GM23338 (cell line): ENCODE measurements around the gene UBE2A. TPM values are rescaled to one million over a fixed set of nuclear protein-coding genes. Genes with fewer than 3 reads are reported as not detected.

Experiments
- ATAC-seq: fragments of 200-7000 bp; cut with Tn5 transposase; 3 replicates; pipeline ENCODE4 v1.9.1; 2020
- DNase-seq: peaks from one replicate; pipeline ENCODE4 v3.0.0-alpha.2; 2015; ENCODE audit warnings: low spot score
- H2AFZ ChIP-seq: fragments of 200-600 bp; sonication (generic); 2 replicates; pipeline ENCODE4 v1.8.0; 2016; ENCODE audit warnings: antibody characterized with exemption, mild to moderate bottlenecking, moderate library complexity
- H3F3A ChIP-seq: fragments of 200-600 bp; sonication (generic); replicated peaks from 2 replicates; pipeline ENCODE4 v1.8.0; 2017; ENCODE audit warnings: antibody characterized with exemption, mixed run types, low read depth
- H3K27ac ChIP-seq: fragments of 200-600 bp; sonication (generic); 2 replicates; pipeline ENCODE4 v1.6.1; 2016; ENCODE audit warnings: low read depth
- H3K27me3 ChIP-seq: fragments of 200-600 bp; sonication (generic); 2 replicates; pipeline ENCODE4 v1.8.0; 2016; ENCODE audit warnings: mild to moderate bottlenecking, mixed run types, moderate library complexity; ENCODE audit not compliant: insufficient read depth
- H3K36me3 ChIP-seq: fragments of 200-600 bp; sonication (generic); 2 replicates; pipeline ENCODE4 v1.8.0; 2016; ENCODE audit warnings: mild to moderate bottlenecking; ENCODE audit not compliant: insufficient read depth
- H3K4me1 ChIP-seq: fragments of 200-600 bp; sonication (generic); 2 replicates; pipeline ENCODE4 v1.8.0; 2016; ENCODE audit warnings: mild to moderate bottlenecking, moderate library complexity; ENCODE audit not compliant: insufficient read depth
- H3K4me2 ChIP-seq: fragments of 200-600 bp; sonication (generic); 2 replicates; pipeline ENCODE4 v1.7.1; 2017; ENCODE audit warnings: mixed run types
- H3K4me3 ChIP-seq: fragments of 200-600 bp; sonication (generic); 2 replicates; pipeline ENCODE4 v1.6.1; 2016; ENCODE audit warnings: mixed run types
- H3K79me2 ChIP-seq: fragments of 200-600 bp; sonication (generic); replicated peaks from 2 replicates; pipeline ENCODE4 v1.8.0; 2017; ENCODE audit warnings: mild to moderate bottlenecking; ENCODE audit not compliant: insufficient read depth
- H3K9me2 ChIP-seq: fragments of 200-600 bp; sonication (generic); 2 replicates; pipeline ENCODE4 v1.8.0; 2017; ENCODE audit not compliant: insufficient read depth
- H4K20me1 ChIP-seq: fragments of 200-600 bp; sonication (generic); replicated peaks from 2 replicates; pipeline ENCODE4 v1.8.0; 2017; ENCODE audit warnings: mild to moderate bottlenecking; ENCODE audit not compliant: insufficient read depth
- H3K27ac Mint-ChIP-seq: 2 replicates; pipeline ENCODE4 v1.8.0; 2020; ENCODE audit warnings: inconsistent platforms, mild to moderate bottlenecking, moderate library complexity, mixed read lengths
- H3K27me3 Mint-ChIP-seq: 3 replicates; pipeline ENCODE4 v1.8.0; 2022; ENCODE audit warnings: low read depth, mild to moderate bottlenecking, moderate library complexity, mixed read lengths, inconsistent platforms; ENCODE audit not compliant: insufficient read depth, poor library complexity
- H3K36me3 Mint-ChIP-seq: 3 replicates; pipeline ENCODE4 v1.8.0; 2021; ENCODE audit warnings: low read depth, mild to moderate bottlenecking, inconsistent platforms, moderate library complexity, mixed read lengths
- H3K4me1 Mint-ChIP-seq: 3 replicates; pipeline ENCODE4 v1.8.0; 2020; ENCODE audit warnings: mild to moderate bottlenecking, inconsistent platforms, mixed read lengths
- H3K4me3 Mint-ChIP-seq: 3 replicates; pipeline ENCODE4 v1.8.0; 2021; ENCODE audit warnings: moderate library complexity, mild to moderate bottlenecking, inconsistent platforms, mixed read lengths
- H3K9me3 Mint-ChIP-seq: 3 replicates; pipeline ENCODE4 v1.8.0; 2020; ENCODE audit warnings: moderate library complexity, mild to moderate bottlenecking, inconsistent platforms, mixed read lengths
- CREB1 ChIP-seq: fragments of 250-450 bp; sonication (Bioruptor Pico); IDR thresholded peaks from 2 replicates; pipeline ENCODE4 v1.5.0; 2020; ENCODE audit warnings: low read depth, mild to moderate bottlenecking, moderate library complexity
- CTCF ChIP-seq, 2 experiments: fragments of 200-600 bp in 1 of 2; sonication (generic) in 1 of 2; conservative IDR thresholded peaks; 2 replicates each; pipeline versions ENCODE4 v1.5.1 to v1.6.1; 2016 to 2017; ENCODE audit warnings: antibody characterized with exemption in 2 of 2, low read depth in 2 of 2, mild to moderate bottlenecking in 2 of 2, moderate library complexity in 1 of 2
- EZH2 ChIP-seq: fragments of 200-600 bp; sonication (generic); IDR thresholded peaks from one replicate; pipeline ENCODE4 v1.8.0; 2017; ENCODE audit warnings: antibody characterized with exemption, mild to moderate bottlenecking, low read depth; ENCODE audit not compliant: unreplicated experiment
- EZH2phosphoT487 ChIP-seq: fragments of 200-600 bp; sonication (generic); IDR thresholded peaks from one replicate; pipeline ENCODE4 v1.8.1; 2018; ENCODE audit warnings: antibody characterized with exemption; ENCODE audit not compliant: unreplicated experiment
- JUNB ChIP-seq: IDR thresholded peaks from one replicate; pipeline ENCODE4 v1.6.1; 2016; ENCODE audit warnings: antibody characterized with exemption; ENCODE audit not compliant: unreplicated experiment
- POLR2AphosphoS5 ChIP-seq: IDR thresholded peaks from 2 replicates; pipeline ENCODE4 v1.6.1; 2016; ENCODE audit warnings: antibody characterized with exemption, low read depth
- REST ChIP-seq: IDR thresholded peaks from one replicate; pipeline ENCODE4 v1.6.1; 2018; ENCODE audit warnings: antibody characterized with exemption; ENCODE audit not compliant: unreplicated experiment
- ZNF114 ChIP-seq: fragments of 250-450 bp; sonication (Bioruptor Pico); IDR thresholded peaks from 2 replicates; pipeline ENCODE4 v1.5.0; 2020; ENCODE audit warnings: mild to moderate bottlenecking, moderate library complexity
- ZNF331 ChIP-seq: fragments of 250-450 bp; sonication (Bioruptor Pico); IDR thresholded peaks from 2 replicates; pipeline ENCODE4 v1.5.0; 2020; ENCODE audit warnings: low read depth, mild to moderate bottlenecking, moderate library complexity
- ZNF462 ChIP-seq: fragments of 250-450 bp; sonication (Bioruptor Pico); IDR thresholded peaks from 2 replicates; pipeline ENCODE4 v1.5.0; 2020; ENCODE audit warnings: mild to moderate bottlenecking, moderate library complexity
- polyA plus RNA-seq: library from polyadenylated mRNA; unstranded; fragments of >200 nt; fragmentation: Nextera tagmentation; extraction: Ambion mirVana; gene quantifications from 2 replicates; pipeline ENCODE4 v1.2.1, GENCODE V29; 2016
- total RNA-seq: library from RNA; depleted of rRNA; stranded (reverse); fragments of >200 nt; shearing (Covaris generic); gene quantifications from 2 replicates; pipeline ENCODE4 v1.2.3, GENCODE V29; 2014
- TF ChIP-seq, protein P1 (sequence below): IDR thresholded peaks from 2 replicates; pipeline ENCODE4 v1.6.1; 2016; ENCODE audit warnings: antibody characterized with exemption

UBE2A gene
- total and polyA plus RNA-seq, 2 experiments from 2014 or later, result 38.6 to 75.9 TPM

- Histone ChIP-seq H4K20me1 (no peaks in the 10 kb centered on the region), H3K9me2 (no peaks in the 10 kb centered on the region), H3K4me1 (no peaks in the 10 kb centered on the region), H2AFZ (no peak overlapping the region), H3K36me3 (no peaks in the 10 kb centered on the region), H3K4me2 (no peak overlapping the region), H3F3A (no peaks in the 10 kb centered on the region), H3K27ac (no peak overlapping the region), H3K79me2 (no peaks in the 10 kb centered on the region), H3K4me3 (no peak overlapping the region), H3K27me3 (no peaks in the 10 kb centered on the region)
- Mint-ChIP-seq H3K9me3 (no peaks in the 10 kb centered on the region), H3K36me3 (peaks cover 11% of the 10 kb centered on the region), H3K4me3 (no peak overlapping the region), H3K27ac (no peak overlapping the region), H3K4me1 (no peaks in the 10 kb centered on the region; the same call in 2 of the 3 replicates), H3K27me3 (no peaks in the 10 kb centered on the region)
- ATAC-seq (no peak), DNase-seq (no peak)
- no peak for TF ChIP-seq REST
- TF ChIP-seq EZH2phosphoT487, result no peak
- TF ChIP-seq JUNB, result no peak
- no peak for TF ChIP-seq EZH2
- TF ChIP-seq CTCF (conservative IDR thresholded peaks at IDR 0.05; ENCODE audit: low read depth in 2 of 2), result no peak
- TF ChIP-seq ZNF114, result no peak
- TF ChIP-seq ZNF331 (CRISPR knock-in tag), result no peak
- no peak for TF ChIP-seq POLR2AphosphoS5
- no peak for TF ChIP-seq CREB1 (CRISPR knock-in tag)
- no peak for TF ChIP-seq ZNF462 (CRISPR knock-in tag)
- TF ChIP-seq, protein P1, sequence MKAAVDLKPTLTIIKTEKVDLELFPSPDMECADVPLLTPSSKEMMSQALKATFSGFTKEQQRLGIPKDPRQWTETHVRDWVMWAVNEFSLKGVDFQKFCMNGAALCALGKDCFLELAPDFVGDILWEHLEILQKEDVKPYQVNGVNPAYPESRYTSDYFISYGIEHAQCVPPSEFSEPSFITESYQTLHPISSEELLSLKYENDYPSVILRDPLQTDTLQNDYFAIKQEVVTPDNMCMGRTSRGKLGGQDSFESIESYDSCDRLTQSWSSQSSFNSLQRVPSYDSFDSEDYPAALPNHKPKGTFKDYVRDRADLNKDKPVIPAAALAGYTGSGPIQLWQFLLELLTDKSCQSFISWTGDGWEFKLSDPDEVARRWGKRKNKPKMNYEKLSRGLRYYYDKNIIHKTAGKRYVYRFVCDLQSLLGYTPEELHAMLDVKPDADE, result no peak
These were observed 50.7 kb downstream of the UBE2A start for GRCh38 chrX:119624951-119625668.
